Astrocyte of the hippocampus (primary cell): ENCODE data around the gene CTIF.
A peak's percentile ranks its signal among the peaks of the same experiment; 100 is the strongest.

ENCODE experiments used
- DNase-seq: peaks from one replicate; pipeline ENCODE4 v3.0.0; 2011; ENCODE audit warnings: low read depth, low spot score

CTIF gene

DNA sequence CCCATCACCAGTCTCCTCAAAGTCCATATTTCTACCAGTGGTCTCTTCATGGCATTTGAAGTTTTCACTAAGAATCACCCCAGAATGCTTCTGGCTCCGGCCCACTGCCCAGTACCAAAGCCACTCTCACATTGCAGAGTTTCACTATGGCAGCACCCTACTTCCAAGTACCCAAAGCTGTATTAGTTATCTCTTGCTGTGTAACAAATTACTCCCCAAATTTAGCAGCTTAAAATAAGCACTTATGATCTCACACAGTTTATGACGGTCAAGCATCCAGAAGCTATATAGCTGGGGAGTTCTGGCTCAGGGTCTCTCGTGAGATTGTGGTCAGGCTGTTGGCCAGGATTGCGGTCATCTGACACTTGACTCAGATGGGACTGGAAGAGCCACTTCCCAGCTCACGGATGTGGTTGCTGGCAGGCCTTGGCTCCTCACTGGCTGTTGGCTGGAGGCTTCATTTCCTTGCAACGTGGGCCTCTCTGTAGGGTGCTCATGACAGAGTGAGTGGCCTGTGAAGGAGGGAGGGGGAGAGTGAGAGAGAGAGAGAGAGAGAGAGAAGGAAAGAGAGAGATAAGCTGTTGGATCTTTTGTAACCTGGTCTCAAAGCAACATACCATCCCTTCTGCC is 189.5 kb downstream of the CTIF start:
- peak; percentile 96 for DNase-seq

- DNase-seq, result peak; percentile 77
These were observed 190.6 kb downstream of the CTIF start for GRCh38 chr18:48729404-48729803.

GRCh38 chr18:48730010-48730409 is 191.2 kb downstream of the CTIF start:
- DNase-seq, result no peak

DNA sequence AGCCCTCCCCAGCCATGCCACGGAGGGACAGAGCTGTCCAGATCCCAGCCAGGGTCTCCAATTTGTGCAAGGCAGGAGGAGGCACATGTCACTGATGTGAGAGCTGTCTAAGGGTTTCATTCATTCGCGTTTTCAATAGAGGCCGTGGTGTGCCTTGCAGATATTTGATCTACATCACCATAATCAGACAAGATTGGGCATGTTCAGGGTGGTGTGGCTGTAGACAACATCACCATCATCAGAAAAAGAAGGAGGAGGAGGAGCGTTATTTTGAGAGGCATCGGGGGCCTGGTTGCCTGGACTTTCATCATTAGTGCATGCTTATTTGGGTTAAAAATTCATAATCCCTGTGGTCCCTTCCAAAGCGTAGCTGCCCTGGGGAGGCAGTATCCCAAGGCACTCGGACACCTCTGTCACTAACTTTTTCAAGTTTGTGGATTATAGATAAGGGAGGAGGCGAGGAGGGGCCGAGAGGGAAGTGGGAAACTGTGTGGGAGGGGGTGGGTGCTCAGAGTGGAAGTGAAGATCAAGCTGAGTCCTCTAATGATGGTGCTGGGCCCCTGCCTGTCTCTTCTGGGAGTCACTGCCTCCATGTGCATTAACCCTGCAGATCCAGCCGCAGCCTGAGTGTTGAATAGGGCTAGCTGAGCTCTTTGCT is 194.1 kb downstream of the CTIF start:
- no peak for DNase-seq

DNA sequence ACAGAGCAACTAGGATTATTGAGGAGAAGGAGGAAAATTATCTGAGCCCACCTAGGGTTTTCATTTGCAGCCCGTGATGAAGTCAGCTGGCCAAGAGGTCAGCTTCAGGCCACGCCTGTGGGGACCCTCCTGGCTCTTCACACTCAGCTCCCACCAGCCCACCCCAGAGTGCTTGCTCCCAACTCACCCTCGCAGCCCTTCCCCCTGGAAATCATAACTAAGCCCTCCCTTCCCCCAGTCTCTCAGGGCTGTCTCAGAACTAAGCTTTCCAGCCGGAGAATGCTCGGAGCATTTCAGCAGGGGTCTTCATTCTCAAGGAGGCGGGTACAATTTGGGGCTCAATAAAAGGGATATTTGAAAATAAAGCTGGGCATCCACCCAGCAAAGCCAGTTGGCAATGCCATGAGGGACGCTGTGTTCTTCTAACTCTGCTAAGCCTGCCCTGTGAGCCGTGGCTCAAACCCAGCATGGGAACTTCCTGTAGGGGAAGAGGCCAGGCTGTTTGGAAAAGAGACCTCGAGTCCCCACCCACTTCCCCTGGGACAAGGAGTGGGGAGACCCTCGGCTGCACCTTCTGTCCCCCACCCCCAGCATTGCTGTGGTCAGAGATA is 194.9 kb downstream of the CTIF start:
- DNase-seq, result no peak

- no peak for DNase-seq
These were observed 195.6 kb downstream of the CTIF start for GRCh38 chr18:48734460-48734859.

GRCh38 chr18:48735080-48735676 is 196.3 kb downstream of the CTIF start:
- DNase-seq, result no peak

DNA sequence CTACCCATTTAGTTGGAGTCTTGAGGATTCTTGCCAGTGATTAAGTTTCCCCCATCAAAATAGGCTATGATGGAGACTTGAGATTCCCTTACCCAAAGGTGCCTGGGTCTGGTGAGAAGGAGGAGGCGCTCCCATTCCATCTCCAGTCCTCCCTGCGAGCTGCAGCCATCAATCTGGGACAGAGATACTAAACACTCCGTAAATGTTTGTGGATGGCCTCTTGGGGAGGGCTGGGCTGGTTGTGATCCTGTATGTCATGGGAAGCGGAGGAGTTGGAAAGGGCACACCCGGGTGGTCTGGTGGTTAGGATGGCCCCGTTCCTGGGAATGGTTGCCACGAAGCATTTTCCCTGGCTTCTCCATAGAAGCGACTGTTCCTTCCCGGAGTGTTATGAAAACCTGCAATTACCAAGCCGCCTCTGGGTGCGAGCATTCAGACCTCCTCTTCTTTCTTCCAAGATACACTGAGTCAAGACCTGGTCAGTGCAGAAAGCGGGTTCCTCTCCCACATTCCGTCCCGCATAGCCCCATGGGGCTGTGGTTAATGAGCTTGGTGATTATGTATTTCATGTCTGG is 196.9 kb downstream of the CTIF start:
- no peak for DNase-seq

DNA sequence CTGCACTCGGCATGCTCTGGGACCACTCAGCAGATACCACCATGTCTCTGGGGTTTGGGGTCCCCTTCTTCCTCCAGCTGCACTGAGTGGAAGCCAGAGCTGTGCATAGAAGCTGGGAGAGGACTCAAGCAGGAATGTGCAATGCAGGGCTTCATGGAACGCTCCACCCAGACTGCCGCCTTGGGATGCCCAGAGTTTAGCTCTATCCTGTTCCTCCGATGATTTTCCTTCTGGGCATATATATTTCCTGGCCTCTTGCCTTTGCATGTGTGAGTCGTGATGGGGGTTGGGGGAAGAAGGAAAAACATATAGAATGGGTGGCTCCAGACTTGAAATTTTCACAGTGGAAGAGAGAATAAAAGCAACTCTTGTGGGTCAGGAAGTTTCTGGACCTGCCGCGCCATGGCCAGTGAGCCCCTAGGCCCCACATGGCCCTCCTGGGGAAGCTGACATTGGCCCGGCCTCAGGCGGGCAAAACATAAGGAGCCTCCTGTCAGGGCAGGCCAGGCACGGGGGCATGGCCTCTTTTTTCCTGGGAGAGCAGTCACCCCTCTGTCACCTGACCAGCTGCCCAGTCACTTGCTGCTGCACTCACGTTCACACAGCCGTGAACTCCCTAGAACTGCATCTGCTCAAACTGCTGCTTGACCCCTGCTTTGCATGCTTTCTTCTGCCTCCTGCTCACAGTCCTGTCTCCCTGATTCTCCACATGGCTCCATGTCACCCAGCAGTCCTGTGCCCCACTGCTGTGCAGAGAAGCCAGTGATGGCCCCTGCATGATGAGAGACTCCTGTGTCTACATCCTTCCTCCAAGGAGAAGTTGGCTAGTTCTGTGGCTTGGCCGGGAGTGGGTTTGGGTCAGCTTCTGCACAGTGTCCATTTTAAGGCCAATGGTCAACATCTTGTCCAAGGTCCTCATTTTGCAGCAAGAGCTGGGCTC is 197.8 kb downstream of the CTIF start:
- DNase-seq, result no peak

GRCh38 chr18:48739266-48740067 is 200.6 kb downstream of the CTIF start:
- no peak for DNase-seq

DNA sequence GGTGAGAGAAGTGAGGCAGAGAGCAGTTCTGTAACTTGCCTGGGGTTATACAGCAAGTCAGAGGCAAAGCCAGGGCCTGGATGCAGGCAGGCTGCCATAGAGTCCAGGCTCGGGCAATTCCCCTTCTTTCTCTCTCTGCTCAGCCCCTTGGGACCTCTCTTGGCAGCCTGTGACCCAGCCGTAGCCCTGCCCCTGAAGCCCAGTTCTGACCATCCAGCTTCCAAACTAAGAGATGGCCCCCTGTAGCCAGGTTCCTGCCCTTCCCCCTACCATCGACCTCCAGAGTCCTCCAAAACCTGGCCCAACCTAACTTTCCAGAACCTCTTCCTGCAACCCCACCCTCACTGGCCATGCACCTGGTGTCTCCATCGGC is 201.2 kb downstream of the CTIF start:
- DNase-seq, result no peak

DNA sequence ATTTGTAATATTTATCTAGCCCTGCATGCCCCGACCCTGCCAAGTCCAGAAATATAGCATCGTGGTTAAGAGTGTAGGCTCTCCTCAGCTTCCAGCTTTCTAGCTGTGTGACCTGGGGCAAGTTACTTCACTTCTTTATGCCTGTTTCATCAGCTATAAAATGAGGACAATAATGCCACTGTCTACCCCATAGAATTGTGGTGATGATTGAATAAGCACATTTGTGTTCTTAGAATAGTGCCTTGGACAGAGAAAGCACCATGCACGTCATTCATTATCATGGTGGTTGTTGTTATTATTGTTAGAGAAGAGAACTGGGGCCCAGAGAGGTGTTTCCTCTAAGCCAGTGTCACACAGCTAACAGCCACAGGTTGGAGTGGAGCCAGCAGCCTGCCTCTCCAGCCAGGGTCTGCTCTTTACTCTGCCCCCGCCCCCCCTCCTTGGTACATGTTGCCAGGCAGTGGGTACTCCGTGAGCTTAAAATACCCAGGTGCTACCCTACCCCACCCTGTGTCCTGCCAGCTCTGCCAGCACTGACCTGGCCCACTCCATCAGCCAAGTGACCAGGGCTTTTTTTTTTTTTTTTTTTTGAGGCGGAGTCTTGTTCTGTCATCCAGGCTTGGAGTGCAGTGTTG is 202.1 kb downstream of the CTIF start:
- DNase-seq, result no peak

DNA sequence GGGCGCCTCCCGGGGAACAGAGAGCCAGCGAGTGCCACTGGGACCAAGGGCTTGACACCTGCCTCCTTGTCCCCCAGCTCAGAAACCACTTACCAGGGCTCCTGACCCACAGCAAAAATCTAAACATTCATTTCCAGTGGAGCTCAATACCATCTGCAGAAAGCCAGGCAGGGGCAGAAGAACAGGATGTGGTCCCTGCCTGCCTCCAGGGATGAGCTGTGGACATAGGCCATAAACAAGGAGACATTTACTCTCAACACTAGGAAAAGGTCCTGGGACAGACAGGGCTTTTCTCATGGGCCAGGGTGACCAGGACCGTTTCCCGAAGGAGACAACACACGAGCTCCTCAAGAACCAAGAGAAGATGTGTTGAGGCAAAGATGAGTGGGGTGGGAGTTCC is 203.0 kb downstream of the CTIF start:
- DNase-seq, result no peak

DNA sequence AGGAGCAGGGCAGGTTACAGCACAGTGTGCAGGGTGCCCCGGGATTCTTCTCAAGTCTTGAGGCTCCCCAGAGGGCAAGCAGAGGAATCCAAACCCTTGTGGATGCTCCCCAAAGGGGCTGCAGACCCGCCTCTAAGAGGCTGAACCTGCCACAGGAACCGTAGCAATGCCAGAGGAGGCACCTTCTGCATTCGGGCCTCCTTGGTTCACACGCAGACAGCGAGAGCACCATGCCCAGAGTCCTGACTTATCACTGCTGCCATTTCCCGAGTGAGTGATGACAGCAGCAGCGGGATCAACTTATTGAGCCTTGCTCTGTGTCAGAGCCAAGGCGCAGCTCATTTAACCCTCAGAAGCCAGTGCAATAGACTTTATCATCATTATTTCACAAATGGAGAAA is 203.5 kb downstream of the CTIF start:
- DNase-seq, result no peak

DNA sequence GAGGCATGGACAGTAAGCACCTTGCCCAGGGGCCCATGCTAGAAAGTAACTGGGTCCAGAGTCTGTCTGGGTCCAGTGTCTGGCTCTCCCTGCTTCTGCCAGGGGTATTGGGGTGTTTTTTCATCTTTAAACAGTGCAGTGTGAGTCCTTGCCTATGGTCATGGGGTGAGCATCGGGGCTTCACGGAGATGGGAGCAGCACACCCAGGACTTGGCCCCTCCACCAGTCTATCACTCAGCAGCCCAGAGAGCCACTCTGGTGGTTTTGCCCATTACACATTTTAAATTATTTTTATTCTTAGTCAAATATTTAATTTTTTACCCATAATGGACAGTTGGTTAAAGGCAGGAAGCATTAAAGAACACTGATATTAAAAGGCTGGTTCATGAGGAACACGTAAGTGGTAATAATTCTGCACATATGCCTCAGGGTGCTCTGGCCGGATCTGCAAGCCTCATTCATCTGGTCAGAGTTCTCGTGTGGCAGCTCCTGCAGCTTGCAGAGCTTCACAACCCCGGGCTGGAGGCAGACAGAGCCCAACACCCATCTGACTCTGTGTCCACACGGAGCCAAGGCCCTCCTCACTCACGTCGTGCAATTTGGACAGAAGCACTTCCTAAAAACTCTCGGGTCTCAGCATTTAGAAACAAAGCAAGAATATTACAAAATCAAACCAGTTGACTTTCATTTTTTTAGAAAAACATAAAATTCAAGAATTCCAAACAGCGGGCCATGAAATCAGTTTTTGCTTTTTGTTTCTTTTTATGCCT is 204.1 kb downstream of the CTIF start:
- no peak for DNase-seq

DNA sequence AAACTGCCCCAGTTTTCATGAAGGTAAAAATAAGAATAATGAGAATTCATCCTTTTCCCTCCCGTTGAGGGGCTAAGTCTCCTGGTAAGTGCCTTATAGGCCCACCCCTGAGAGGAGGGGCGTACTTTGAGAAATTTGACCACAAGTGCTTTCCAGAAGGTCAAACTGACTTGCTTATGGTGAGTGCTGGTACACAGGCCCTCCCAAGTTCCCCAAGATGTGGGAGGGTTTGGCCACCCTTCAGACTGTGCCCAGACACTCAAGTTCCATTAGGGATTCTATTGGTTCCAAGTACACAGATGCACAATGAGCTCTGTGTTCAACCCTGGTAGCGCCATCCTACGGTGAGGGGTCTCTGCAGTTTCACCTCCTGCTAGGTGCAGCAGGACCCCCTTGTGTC is 205.1 kb downstream of the CTIF start:
- no peak for DNase-seq

DNA sequence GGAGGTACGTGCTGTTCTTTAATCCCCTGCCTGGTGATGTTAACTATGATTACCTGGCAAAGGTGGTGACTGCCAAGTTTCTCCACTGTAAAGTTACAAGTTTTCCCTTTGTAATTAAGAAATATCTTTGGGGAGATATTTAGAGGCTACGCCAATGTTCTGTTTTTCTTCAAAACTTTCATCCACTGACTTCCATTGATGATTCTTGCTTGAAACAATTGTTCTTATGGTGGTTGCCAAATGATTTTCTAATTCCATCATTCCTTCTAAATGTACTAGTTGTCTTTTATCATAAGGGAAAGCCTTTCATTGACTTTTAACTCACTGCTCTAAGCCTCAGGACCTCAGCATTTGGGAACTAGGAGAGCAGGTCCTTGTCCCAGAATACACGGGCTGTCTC is 206.5 kb downstream of the CTIF start:
- DNase-seq, result no peak

- DNase-seq, result peak; percentile 81
These were observed 210.9 kb downstream of the CTIF start for GRCh38 chr18:48749768-48750167.

GRCh38 chr18:48750485-48751175 is 211.8 kb downstream of the CTIF start:
- peak; percentile 88 for DNase-seq
